Occipital lobe (tissue), 3 donors: ENCODE results near the gene RIT1. TPM values are rescaled to one million over a fixed set of nuclear protein-coding genes. Genes with fewer than 3 reads are reported as not detected.
A peak's percentile ranks its signal among the peaks of the same experiment; 100 is the strongest.

Experiments
- DNase-seq: peaks from one replicate; lab custom pipeline; 2025; lab: John Stamatoyannopoulos, UW
- small RNA-seq: library from RNA; depleted of rRNA; stranded (forward); fragments of <200 nt; gene quantifications from one replicate; pipeline ENCODE3, GENCODE V24; 2014
- total RNA-seq: library from RNA; depleted of rRNA; stranded (reverse); fragments of >200 nt; gene quantifications from one replicate; pipeline ENCODE4 v1.2.3, GENCODE V29; 2014

Gene RIT1
- total RNA-seq, 1 donor from 2014 or later, result 32.0 TPM

- DNase-seq, result no peak
These were observed 52.3 kb downstream of the RIT1 start for GRCh38 chr1:155858800-155859233.

GRCh38 chr1:155856975-155857930 is 53.9 kb downstream of the RIT1 start, which contains the start of gene GON4L:
Gene GON4L, minus strand, starts transcription at chr1:155857214. Its CDS starts 3,434 bp downstream, at chr1:155853780.
- DNase-seq, result peak; percentile 81

- no peak for DNase-seq
These were observed 54.7 kb downstream of the RIT1 start for GRCh38 chr1:155856257-155856974.

- DNase-seq, result no peak
These were observed 60.8 kb downstream of the RIT1 start for GRCh38 chr1:155850345-155850744.

DNA sequence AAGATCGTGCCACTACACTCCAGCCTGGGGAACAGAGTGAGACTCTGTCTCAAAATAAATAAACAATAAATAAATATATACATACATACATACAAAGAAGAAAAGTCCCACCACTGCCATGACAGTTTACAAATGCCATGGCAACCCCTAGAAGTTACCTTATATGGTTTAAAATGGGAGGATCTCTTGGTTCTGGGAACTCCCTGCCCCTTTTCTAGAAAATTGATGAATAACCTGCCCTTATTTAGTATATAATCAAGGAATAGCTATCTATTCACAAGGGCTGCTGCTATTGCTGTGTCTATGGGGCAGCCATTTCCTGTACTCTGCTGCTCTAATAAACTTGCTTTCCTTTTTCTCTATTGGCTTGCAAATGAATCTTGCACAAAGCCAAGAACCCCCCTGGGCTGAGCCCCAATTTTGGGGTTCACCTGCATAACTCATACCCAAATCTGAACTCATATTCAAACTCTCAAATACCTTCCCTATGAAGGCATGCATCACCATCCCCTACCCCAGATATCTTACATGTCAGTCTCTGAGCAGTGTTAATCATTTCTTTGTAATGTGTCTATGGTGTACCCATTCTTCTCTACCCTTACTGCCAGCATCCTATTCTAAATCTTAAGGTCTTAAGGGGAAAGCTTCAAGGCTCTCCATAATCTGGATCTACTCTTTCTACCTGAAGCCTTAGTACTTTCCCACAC is 63.2 kb downstream of the RIT1 start:
- DNase-seq, result no peak

Small RNAs within 50 kb of the gene (small RNA-seq; reads per million reads assigned to genes)
- not detected for gene MIR6738
- not detected for gene RF00015
- gene SCARNA4, result not detected
- gene SNORA80E, result 18.4 reads per million, percentile 93 among the genes with 10 or more reads in this experiment

Other genes with a start within 250 kb of the RIT1 start
- gene YY1AP1, start 222.6 kb downstream of the RIT1 start, total RNA-seq, result 393 TPM
- gene DAP3, start 222.3 kb downstream of the RIT1 start, total RNA-seq, result 41.0 TPM
- 35.1 TPM for gene GON4L, start 54.1 kb downstream of the RIT1 start, total RNA-seq
- 188 TPM for gene SYT11, start 51.8 kb downstream of the RIT1 start, total RNA-seq
- gene KHDC4, start 23.1 kb upstream of the RIT1 start, total RNA-seq, result 37.6 TPM
- gene RXFP4, start 30.3 kb upstream of the RIT1 start, total RNA-seq, result not detected
- gene ARHGEF2, start 67.2 kb upstream of the RIT1 start, total RNA-seq, result 129 TPM
- gene SSR2, start 109.6 kb upstream of the RIT1 start, total RNA-seq, result 193 TPM
- 25.9 TPM for gene UBQLN4, start 142.4 kb upstream of the RIT1 start, total RNA-seq
- gene LAMTOR2, start 143.4 kb upstream of the RIT1 start, total RNA-seq, result 30.7 TPM
- gene RAB25, start 149.8 kb upstream of the RIT1 start, total RNA-seq, result not detected
- gene MEX3A, start 171.1 kb upstream of the RIT1 start, total RNA-seq, result 42.4 TPM
- 18.1 TPM for gene LMNA, start 203.4 kb upstream of the RIT1 start, total RNA-seq
- gene SEMA4A, start 242.2 kb upstream of the RIT1 start, total RNA-seq, result 13.6 TPM